HepG2 (cell line): Measurements from ENCODE around the gene PRPSAP1. TPM values are rescaled to one million over a fixed set of nuclear protein-coding genes. Genes with fewer than 3 reads are reported as not detected.

Experiments
- ATAC-seq: fragments of 200-7000 bp; cut with Tn5 transposase; 3 replicates; pipeline ENCODE4 v1.9.1; 2020; ENCODE audit warnings: mild to moderate bottlenecking, moderate library complexity
- BruUV-seq: library from RNA; stranded (reverse); fragments of 400-500 nt; replicated peaks from 2 replicates; lab custom pipeline; 2021; lab: Mats Ljungman, UMichigan
- CTCF ChIA-PET: fragments of 300-600 bp; formaldehyde crosslinking; extraction: SDS; loops from one replicate; lab custom pipeline; 2021; ENCODE audit warnings: low total read pairs, inconsistent platforms, low intra/inter-chr PET ratio; lab: Yijun Ruan, JAX
- POLR2A ChIA-PET: fragments of 350-600 bp; sonication (Branson Sonifier 250); formaldehyde crosslinking; loops from one replicate; lab custom pipeline; 2020; ENCODE audit warnings: antibody characterized with exemption, inconsistent platforms; lab: Yijun Ruan, JAX
- DNase-seq: peaks from one replicate; pipeline ENCODE4 v3.0.0-alpha.2; 2015; ENCODE audit warnings: low spot score
- FAIRE-seq: peaks from 3 replicates; lab custom pipeline; 2011; peaks lifted over from hg19 to GRCh38; lab: Jason Lieb, UNC
- H2AFZ ChIP-seq: one replicate; pipeline ENCODE4 v1.6.1; 2011; ENCODE audit warnings: low read length, inconsistent platforms
- H3K27ac ChIP-seq: fragments of 300-600 bp; 3 replicates; pipeline ENCODE4 v1.8.0; 2011; ENCODE audit warnings: mixed run types, mild to moderate bottlenecking, mixed read lengths, low read length, inconsistent platforms; ENCODE audit not compliant: insufficient read depth; ENCODE audit errors: extremely low read length
- H3K27me3 ChIP-seq, 2 experiments: fragments of 200-600 bp in 1 of 2; 2 replicates in 1 of 2; 3 replicates in 1 of 2; pipeline versions ENCODE4 v1.6.0 to v1.8.0; 2011; ENCODE audit warnings: low read length in 2 of 2, mild to moderate bottlenecking in 2 of 2, moderate library complexity in 2 of 2, inconsistent platforms in 1 of 2; ENCODE audit not compliant: insufficient read depth in 2 of 2, control insufficient read depth in 1 of 2
- H3K36me3 ChIP-seq, 2 experiments: fragments of 200-600 bp in 1 of 2; replicated peaks in 1 of 2; 2 replicates in 1 of 2; 3 replicates in 1 of 2; pipeline versions ENCODE4 v1.5.1 to v1.8.0; 2011; ENCODE audit warnings: low read length in 2 of 2, inconsistent platforms in 1 of 2; ENCODE audit not compliant: insufficient read depth in 2 of 2, control insufficient read depth in 1 of 2
- H3K4me1 ChIP-seq: 2 replicates; pipeline ENCODE4 v1.5.1; 2012; ENCODE audit warnings: low read length, inconsistent platforms; ENCODE audit not compliant: insufficient read depth
- H3K4me2 ChIP-seq: 2 replicates; pipeline ENCODE4 v1.6.0; 2011; ENCODE audit warnings: low read depth, low read length, inconsistent platforms
- H3K4me3 ChIP-seq, 3 experiments: fragments of 200-600 bp in 1 of 3; sonication (generic), shearing (Covaris generic) in 1 of 3; replicated peaks in 1 of 3; 2 replicates each; pipeline ENCODE4 v1.5.1; 2011 to 2016; ENCODE audit warnings: low read length in 3 of 3, inconsistent platforms in 2 of 3, low read depth in 2 of 3, mild to moderate bottlenecking in 2 of 3, control low read depth in 1 of 3, mixed read lengths in 1 of 3; ENCODE audit not compliant: insufficient read depth in 1 of 3
- H3K79me2 ChIP-seq: one replicate; pipeline ENCODE4 v1.6.1; 2011; ENCODE audit warnings: low read length, inconsistent platforms; ENCODE audit not compliant: insufficient read depth
- H3K9ac ChIP-seq: 2 replicates; pipeline ENCODE4 v1.6.0; 2011; ENCODE audit warnings: mild to moderate bottlenecking, low read depth, low read length, inconsistent platforms; ENCODE audit not compliant: insufficient read depth
- H3K9me3 ChIP-seq: 2 replicates; pipeline ENCODE4 v1.5.1; 2012; ENCODE audit warnings: mild to moderate bottlenecking, low read length
- H4K20me1 ChIP-seq: 2 replicates; pipeline ENCODE4 v1.6.0; 2011; ENCODE audit warnings: inconsistent platforms, mild to moderate bottlenecking, low read length, moderate library complexity; ENCODE audit not compliant: insufficient read depth
- AKAP8 ChIP-seq: sonication (generic); formaldehyde crosslinking; IDR thresholded peaks from 2 replicates; pipeline ENCODE4 v1.5.1; 2020; ENCODE audit warnings: mild to moderate bottlenecking, missing genetic modification reagents
- CEBPB ChIP-seq: IDR thresholded peaks from 2 replicates; pipeline ENCODE4 v1.6.1; 2011; ENCODE audit warnings: low read depth, low read length, improper control_type of control experiment, borderline replicate concordance
- FIP1L1 ChIP-seq: fragments of 200-400 bp; formaldehyde crosslinking; IDR thresholded peaks from 2 replicates; pipeline ENCODE4 v1.6.1; 2018; ENCODE audit warnings: low read depth, mild to moderate bottlenecking, low read length, moderate library complexity, borderline replicate concordance; ENCODE audit not compliant: insufficient read depth
- HOXA7 ChIP-seq: sonication (generic); formaldehyde crosslinking; IDR thresholded peaks from 2 replicates; pipeline ENCODE4 v1.8.1; 2022; ENCODE audit warnings: mild to moderate bottlenecking, missing genetic modification reagents, moderate library complexity
- NAIF1 ChIP-seq: sonication (generic); formaldehyde crosslinking; IDR thresholded peaks from 2 replicates; pipeline ENCODE4 v1.5.0; 2020; ENCODE audit warnings: mild to moderate bottlenecking, missing genetic modification reagents, borderline replicate concordance
- NFKB2 ChIP-seq: sonication (generic); formaldehyde crosslinking; IDR thresholded peaks from 2 replicates; pipeline ENCODE4 v1.4.0; 2020; ENCODE audit warnings: missing genetic modification reagents, borderline replicate concordance
- PAF1 ChIP-seq: IDR thresholded peaks from 2 replicates; pipeline ENCODE4 v1.6.1; 2016; ENCODE audit warnings: missing genetic modification reagents, missing compliant biosample characterization
- POLR2G ChIP-seq: fragments of 200-400 bp; formaldehyde crosslinking; IDR thresholded peaks from 2 replicates; pipeline ENCODE4 v1.6.1; 2018; ENCODE audit warnings: mild to moderate bottlenecking, low read depth, low read length, moderate library complexity
- ZBTB21 ChIP-seq: sonication (generic); formaldehyde crosslinking; IDR thresholded peaks from 2 replicates; pipeline ENCODE4 v1.4.0; 2020; ENCODE audit warnings: missing genetic modification reagents
- ZNF274 ChIP-seq: sonication (generic); formaldehyde crosslinking; IDR thresholded peaks from 2 replicates; pipeline ENCODE4 v1.5.1; 2020; ENCODE audit warnings: mild to moderate bottlenecking, missing genetic modification reagents
- ZNF687 ChIP-seq: sonication (generic); formaldehyde crosslinking; IDR thresholded peaks from 2 replicates; pipeline ENCODE4 v1.5.1; 2020; ENCODE audit warnings: mild to moderate bottlenecking, missing genetic modification reagents, moderate library complexity
- ZNF761 ChIP-seq: sonication (generic); formaldehyde crosslinking; conservative IDR thresholded peaks from 2 replicates; pipeline ENCODE4 v1.4.0; 2020; ENCODE audit warnings: mild to moderate bottlenecking, missing genetic modification reagents
- ZZZ3 ChIP-seq: sonication (generic); formaldehyde crosslinking; IDR thresholded peaks from 2 replicates; pipeline ENCODE4 v1.4.0; 2020; ENCODE audit warnings: missing genetic modification reagents, mild to moderate bottlenecking, borderline replicate concordance
- WGBS: methylation state at CpG from one replicate; pipeline ENCODE4 v1.1.6; 2017; ENCODE audit warnings: low lambda C conversion rate; 5-methylcytosine and 5-hydroxymethylcytosine counted together
- in situ Hi-C: cut with HindIII; loops from 2 replicates; pipeline ENCODE4 v1.10.0; 2017; ENCODE audit warnings: low pct_unique_long_range_greater_than_20kb; ENCODE audit not compliant: extremely low pct_ligation_motif_present
- intact Hi-C: fragments of 100-400 bp; cut with micrococcal nuclease; formaldehyde crosslinking; loops from one replicate; pipeline ENCODE4 v1.10.0; 2022; ENCODE audit not compliant: unreplicated experiment
- polyA plus RNA-seq, 8 experiments: library from polyadenylated mRNA; depleted of rRNA in 3 of 8; stranded (reverse) in 7 of 8; unstranded in 1 of 8; fragments of >200 nt; fragmentation: Illumina TruSeq in 4 of 8; extraction: Trizol in 4 of 8; gene quantifications; 2 replicates each; pipeline versions ENCODE4 v1.2.1 to v1.2.3, GENCODE V29; 2011 to 2016; ENCODE audit warnings: low read depth in 4 of 8, missing spikeins in 1 of 8, mixed read lengths in 1 of 8; ENCODE audit not compliant: insufficient read depth in 1 of 8
- total RNA-seq, 5 experiments: library from RNA; depleted of rRNA; stranded (reverse); fragments of >200 nt; fragmentation: Illumina TruSeq; extraction: Trizol; gene quantifications; 2 replicates each; pipeline ENCODE4 v1.2.3, GENCODE V29; 2016; ENCODE audit warnings: low read depth in 1 of 5
- TF ChIP-seq, protein P1 (sequence below), 2 experiments: sonication (generic) in 1 of 2; formaldehyde crosslinking in 1 of 2; IDR thresholded peaks; 2 replicates each; pipeline versions ENCODE4 v1.4.0 to v1.6.1; 2016 to 2020; ENCODE audit warnings: borderline replicate concordance in 1 of 2, low read depth in 1 of 2, mild to moderate bottlenecking in 1 of 2, missing genetic modification reagents in 1 of 2

The PRPSAP1 gene
- total and polyA plus RNA-seq, 2 of the 13 experiments (the other 11 are each of a cell fraction or from before 2014, with no cell fraction given): 91.1 to 314 TPM

GRCh38 chr17:76271669-76272540, 81.8 kb downstream of the PRPSAP1 start:
- H3K9ac ChIP-seq: no peak overlapping the region
- POLR2A ChIA-PET: interaction anchor here (1.2 to 2.1 kb wide), 4 partner anchors 8 to 25 kb away, joined by 4 to 10 read pairs (median 7); no protein-coding TSS in a partner anchor
- WGBS: 84% methylated on average over 36 of the region's 38 CpGs
- no peaks in the 10 kb centered on the region; the same call in 1 of the 2 replicates for H4K20me1 ChIP-seq
- no peaks in the 10 kb centered on the region for H3K9me3 ChIP-seq
- ATAC-seq: peak; percentile 2; the same call in 2 of the 3 replicates
- H3K27ac ChIP-seq: no peak overlapping the region
- intact Hi-C loops: loop anchor here (10.0 kb wide), 1 partner anchor 87 kb away; no protein-coding TSS in a partner anchor
- H3K4me2 ChIP-seq: no peak overlapping the region
- peaks cover 38% of the 10 kb centered on the region for H3K4me1 ChIP-seq
- CTCF ChIA-PET: no interaction called here
- peaks cover 17% of the 10 kb centered on the region for H3K79me2 ChIP-seq
- H2AFZ ChIP-seq: no peak overlapping the region
- no peak for DNase-seq
- no peaks in the 10 kb centered on the region for H3K27me3 ChIP-seq
- H3K36me3 ChIP-seq: peaks cover 8 to 12% of the 10 kb centered on the region in 2 experiments; a peak in 3 of 5 replicates
- no peak overlapping the region for H3K4me3 ChIP-seq
- no TSS peak for BruUV-seq
- in situ Hi-C loops: no loop called here
- FAIRE-seq: no peak
- TF ChIP-seq NFKB2 (CRISPR knock-in tag) (peak; percentile 29; the same call in 1 of the 2 replicates), FIP1L1 (0 out of 2 replicates have a peak, but pooled peaks have one; percentile 18), ZNF687 (CRISPR knock-in tag) (peak; percentile 25), POLR2G (peak; percentile 48; the same call in 1 of the 2 replicates), ZNF761 (CRISPR knock-in tag) (no peak), CEBPB (no peak), AKAP8 (CRISPR knock-in tag) (0 out of 2 replicates have a peak, but pooled peaks have one; percentile 70), NAIF1 (CRISPR knock-in tag) (no peak), HOXA7 (no peak), ZZZ3 (CRISPR knock-in tag) (no peak), PAF1 (CRISPR knock-in tag) (peak; percentile 63; the same call in 1 of the 2 replicates), ZNF274 (CRISPR knock-in tag) (0 out of 2 replicates have a peak, but pooled peaks have one; percentile 39), ZBTB21 (CRISPR knock-in tag) (no peak)
- TF ChIP-seq, protein P1, sequence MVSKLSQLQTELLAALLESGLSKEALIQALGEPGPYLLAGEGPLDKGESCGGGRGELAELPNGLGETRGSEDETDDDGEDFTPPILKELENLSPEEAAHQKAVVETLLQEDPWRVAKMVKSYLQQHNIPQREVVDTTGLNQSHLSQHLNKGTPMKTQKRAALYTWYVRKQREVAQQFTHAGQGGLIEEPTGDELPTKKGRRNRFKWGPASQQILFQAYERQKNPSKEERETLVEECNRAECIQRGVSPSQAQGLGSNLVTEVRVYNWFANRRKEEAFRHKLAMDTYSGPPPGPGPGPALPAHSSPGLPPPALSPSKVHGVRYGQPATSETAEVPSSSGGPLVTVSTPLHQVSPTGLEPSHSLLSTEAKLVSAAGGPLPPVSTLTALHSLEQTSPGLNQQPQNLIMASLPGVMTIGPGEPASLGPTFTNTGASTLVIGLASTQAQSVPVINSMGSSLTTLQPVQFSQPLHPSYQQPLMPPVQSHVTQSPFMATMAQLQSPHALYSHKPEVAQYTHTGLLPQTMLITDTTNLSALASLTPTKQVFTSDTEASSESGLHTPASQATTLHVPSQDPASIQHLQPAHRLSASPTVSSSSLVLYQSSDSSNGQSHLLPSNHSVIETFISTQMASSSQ (IDR thresholded peaks at IDR 0.05; ENCODE audit: low read depth): no peak
- TF ChIP-seq, protein P1 (CRISPR knock-in tag; IDR thresholded peaks at IDR 0.05; ENCODE audit: borderline replicate concordance): no peak
